Progenitor cell of endocrine pancreas (in vitro differentiated cells): Measurements from ENCODE around the gene MCTP1. TPM values are rescaled to one million over a fixed set of nuclear protein-coding genes. Genes with fewer than 3 reads are reported as not detected.
A peak's percentile ranks its signal among the peaks of the same experiment; 100 is the strongest.

Experiments
- DNase-seq: peaks from one replicate; pipeline ENCODE4 v3.0.0; 2021; ENCODE audit warnings: low spot score; ENCODE audit not compliant: unreplicated experiment
- H3K27ac Mint-ChIP-seq: 2 replicates; pipeline ENCODE4 v1.8.0; 2021; ENCODE audit warnings: mild to moderate bottlenecking, moderate library complexity, mixed read lengths
- H3K27me3 Mint-ChIP-seq: 2 replicates; pipeline ENCODE4 v1.8.0; 2021; ENCODE audit warnings: mixed read lengths
- H3K36me3 Mint-ChIP-seq: 2 replicates; pipeline ENCODE4 v1.8.0; 2022; ENCODE audit warnings: mixed read lengths; ENCODE audit not compliant: insufficient read depth
- H3K4me1 Mint-ChIP-seq: 2 replicates; pipeline ENCODE4 v1.8.0; 2021; ENCODE audit warnings: low read depth, mixed read lengths
- H3K4me3 Mint-ChIP-seq: 2 replicates; pipeline ENCODE4 v1.8.0; 2021; ENCODE audit warnings: low read depth, mild to moderate bottlenecking, moderate library complexity, mixed read lengths
- H3K9me3 Mint-ChIP-seq: 2 replicates; pipeline ENCODE4 v1.8.0; 2021; ENCODE audit warnings: low read depth, mixed read lengths
- CTCF ChIP-seq: fragments of 200-600 bp; sonication (generic); IDR thresholded peaks from one replicate; pipeline ENCODE4 v1.5.0; 2021; ENCODE audit warnings: antibody characterized with exemption, mild to moderate bottlenecking; ENCODE audit not compliant: unreplicated experiment
- total RNA-seq: library from RNA; stranded (reverse); gene quantifications from 2 replicates; pipeline ENCODE4 v1.2.1, GENCODE V29; 2021

The MCTP1 gene
- total RNA-seq, 1 donor from 2014 or later, result 1.7 TPM

- Mint-ChIP-seq H3K36me3 (no peaks in the 10 kb centered on the region), H3K4me1 (no peaks in the 10 kb centered on the region), H3K27ac (no peak overlapping the region), H3K9me3 (no peaks in the 10 kb centered on the region), H3K4me3 (no peak overlapping the region), H3K27me3 (no peaks in the 10 kb centered on the region)
- no peak for DNase-seq
- no peak for TF ChIP-seq CTCF
These were observed 186.9 kb downstream of the MCTP1 start for GRCh38 chr5:95098012-95098411.

DNA sequence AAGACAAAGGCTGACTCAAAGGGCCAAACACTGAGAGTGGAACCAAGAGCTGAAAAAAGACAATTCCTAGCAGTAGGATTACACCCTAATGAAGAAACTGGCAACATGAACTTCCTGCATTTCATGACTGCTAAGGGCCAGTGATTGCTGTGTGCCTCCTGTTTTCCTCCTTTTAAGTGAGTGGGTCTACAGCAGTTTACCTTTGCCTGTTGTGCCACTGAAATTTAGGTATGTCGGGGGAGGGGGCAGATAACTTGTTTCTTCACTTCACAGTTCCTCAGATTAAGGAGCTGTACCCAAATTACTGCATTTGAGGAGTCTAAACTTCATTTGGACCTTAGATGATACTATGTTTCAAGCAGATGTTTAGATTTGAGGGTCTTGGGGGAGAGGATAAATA, 191.7 kb downstream of the MCTP1 start:
- Mint-ChIP-seq H3K27ac (no peak overlapping the region), H3K36me3 (no peaks in the 10 kb centered on the region), H3K9me3 (peaks cover 5% of the 10 kb centered on the region), H3K27me3 (no peaks in the 10 kb centered on the region), H3K4me3 (no peak overlapping the region), H3K4me1 (no peaks in the 10 kb centered on the region)
- no peak for DNase-seq
- TF ChIP-seq CTCF, result no peak

GRCh38 chr5:95090774-95091173, 194.1 kb downstream of the MCTP1 start:
- no peaks in the 10 kb centered on the region for H3K36me3 Mint-ChIP-seq
- no peak overlapping the region for H3K27ac Mint-ChIP-seq
- H3K4me3 Mint-ChIP-seq, result no peak overlapping the region
- H3K27me3 Mint-ChIP-seq, result no peaks in the 10 kb centered on the region
- H3K4me1 Mint-ChIP-seq, result no peaks in the 10 kb centered on the region
- DNase-seq, result no peak
- H3K9me3 Mint-ChIP-seq, result peaks cover 5% of the 10 kb centered on the region
- no peak for TF ChIP-seq CTCF

DNA sequence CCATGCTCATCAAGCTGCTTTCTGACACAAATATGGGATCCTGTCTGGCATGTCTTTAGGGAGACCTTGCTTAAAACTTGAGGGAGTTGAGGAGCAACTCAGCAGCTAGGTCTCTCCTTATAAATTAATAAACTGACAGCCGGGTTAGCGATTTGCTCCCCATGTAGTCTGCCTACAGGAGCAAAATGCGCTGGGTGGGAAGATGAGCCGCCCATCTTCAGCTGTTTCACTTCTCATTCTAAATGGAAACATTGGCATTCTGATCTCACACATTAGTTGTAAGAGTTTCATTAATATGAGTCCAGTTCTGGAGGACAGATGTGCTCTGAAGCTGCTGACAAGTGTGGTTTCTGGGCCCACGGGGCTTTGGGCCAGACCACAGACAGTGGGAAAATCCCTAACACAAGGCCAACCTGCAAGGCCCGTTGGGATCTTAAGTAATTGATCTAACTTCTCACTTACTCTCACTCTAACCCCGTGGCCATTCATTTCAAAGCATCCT, 197.0 kb downstream of the MCTP1 start:
- H3K36me3 Mint-ChIP-seq, result no peaks in the 10 kb centered on the region
- no peak overlapping the region for H3K4me3 Mint-ChIP-seq
- H3K27ac Mint-ChIP-seq, result peak overlapping the region; percentile 74
- peaks cover 5% of the 10 kb centered on the region for H3K9me3 Mint-ChIP-seq
- TF ChIP-seq CTCF, result no peak
- no peaks in the 10 kb centered on the region for H3K4me1 Mint-ChIP-seq
- no peak for DNase-seq
- no peaks in the 10 kb centered on the region for H3K27me3 Mint-ChIP-seq

GRCh38 chr5:95086927-95087815, 197.7 kb downstream of the MCTP1 start:
- peaks cover 5% of the 10 kb centered on the region for H3K9me3 Mint-ChIP-seq
- no peak for DNase-seq

More at GRCh38 chr5:95086927-95087815, 197.7 kb downstream of the MCTP1 start:
- Mint-ChIP-seq H3K36me3 (no peaks in the 10 kb centered on the region), H3K27ac (peak overlapping the region; percentile 74), H3K4me3 (no peak overlapping the region), H3K4me1 (no peaks in the 10 kb centered on the region), H3K27me3 (no peaks in the 10 kb centered on the region)
- no peak for TF ChIP-seq CTCF
